Osteoblast (primary cell): ENCODE measurements around the gene NPC1. TPM values are rescaled to one million over a fixed set of nuclear protein-coding genes. Genes with fewer than 3 reads are reported as not detected.
A peak's percentile ranks its signal among the peaks of the same experiment; 100 is the strongest.

ENCODE experiments used
- DNase-seq: peaks from one replicate; pipeline ENCODE4 v3.0.0; 2011; ENCODE audit warnings: low spot score, mixed read lengths; ENCODE audit not compliant: insufficient read length; ENCODE audit errors: missing footprints
- H2AFZ ChIP-seq: 2 replicates; pipeline ENCODE4 v1.6.0; 2011; ENCODE audit warnings: mild to moderate bottlenecking, low read length
- H3K27ac ChIP-seq: 2 replicates; pipeline ENCODE4 v1.5.1; 2011; ENCODE audit warnings: mild to moderate bottlenecking, low read depth, low read length, moderate library complexity
- H3K27me3 ChIP-seq: 2 replicates; pipeline ENCODE4 v1.6.0; 2012; ENCODE audit warnings: mild to moderate bottlenecking, control low read depth, inconsistent platforms, low read length, moderate library complexity; ENCODE audit not compliant: insufficient read depth
- H3K36me3 ChIP-seq: 2 replicates; pipeline ENCODE4 v1.5.1; 2011; ENCODE audit warnings: mild to moderate bottlenecking, low read length, control low read depth, moderate library complexity; ENCODE audit not compliant: insufficient read depth
- H3K4me1 ChIP-seq: 2 replicates; pipeline ENCODE4 v1.5.1; 2011; ENCODE audit warnings: mild to moderate bottlenecking, low read length, control low read depth, moderate library complexity; ENCODE audit not compliant: insufficient read depth
- H3K4me2 ChIP-seq: 2 replicates; pipeline ENCODE4 v1.6.0; 2011; ENCODE audit warnings: mild to moderate bottlenecking, low read length; ENCODE audit not compliant: insufficient read depth
- H3K4me3 ChIP-seq: fragments of 200-600 bp; sonication (generic); 3 replicates; pipeline ENCODE4 v1.5.1; 2012; ENCODE audit warnings: mild to moderate bottlenecking, low read length, inconsistent platforms; ENCODE audit not compliant: insufficient read depth
- H3K79me2 ChIP-seq: 2 replicates; pipeline ENCODE4 v1.6.0; 2012; ENCODE audit warnings: mild to moderate bottlenecking, low read length, control low read depth, inconsistent platforms; ENCODE audit not compliant: insufficient read depth
- H3K9me3 ChIP-seq: 2 replicates; pipeline ENCODE4 v1.5.1; 2011; ENCODE audit warnings: low read depth, low read length, control low read depth
- H4K20me1 ChIP-seq: 2 replicates; pipeline ENCODE4 v1.6.0; 2012; ENCODE audit warnings: mild to moderate bottlenecking, low read length, control low read depth; ENCODE audit not compliant: insufficient read depth
- total RNA-seq: library from RNA; depleted of rRNA; stranded (reverse); fragments of >200 nt; gene quantifications from 2 replicates; pipeline ENCODE4 v1.2.3, GENCODE V29; 2012
- TF ChIP-seq, protein P1 (sequence below): IDR thresholded peaks from 2 replicates; pipeline ENCODE4 v1.5.1; 2011; ENCODE audit warnings: mild to moderate bottlenecking, low read depth, low read length, moderate library complexity; ENCODE audit errors: extremely low read depth

The NPC1 gene
- total RNA-seq, 1 donor, result 136 TPM

DNA sequence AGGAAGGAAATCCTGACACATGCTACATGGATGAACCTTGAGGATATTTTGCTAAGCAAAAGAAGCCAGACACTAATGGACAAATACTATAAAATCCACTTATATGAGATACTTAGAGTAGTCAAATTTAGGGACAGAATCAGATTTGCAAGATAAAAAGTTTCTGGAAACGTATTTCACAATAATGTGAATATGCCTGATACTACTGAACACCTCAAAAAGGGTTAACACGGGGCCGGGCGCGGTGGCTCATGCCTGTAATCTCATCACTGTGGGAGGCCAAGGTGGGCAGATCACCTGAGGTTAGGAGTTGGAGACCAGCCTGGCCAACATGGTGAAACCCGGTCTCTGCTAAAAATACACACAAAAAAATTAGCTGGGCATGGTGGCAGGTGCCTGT lies 84.7 kb downstream of the NPC1 start:
- Histone ChIP-seq H3K27me3 (no peaks in the 10 kb centered on the region), H4K20me1 (peaks cover 10% of the 10 kb centered on the region), H3K9me3 (no peaks in the 10 kb centered on the region), H3K79me2 (peaks cover 25% of the 10 kb centered on the region), H3K4me1 (peaks cover 24% of the 10 kb centered on the region), H2AFZ (no peak overlapping the region), H3K4me2 (no peak overlapping the region), H3K27ac (no peak overlapping the region), H3K4me3 (no peak overlapping the region), H3K36me3 (peaks cover 7% of the 10 kb centered on the region)
- TF ChIP-seq, protein P1, sequence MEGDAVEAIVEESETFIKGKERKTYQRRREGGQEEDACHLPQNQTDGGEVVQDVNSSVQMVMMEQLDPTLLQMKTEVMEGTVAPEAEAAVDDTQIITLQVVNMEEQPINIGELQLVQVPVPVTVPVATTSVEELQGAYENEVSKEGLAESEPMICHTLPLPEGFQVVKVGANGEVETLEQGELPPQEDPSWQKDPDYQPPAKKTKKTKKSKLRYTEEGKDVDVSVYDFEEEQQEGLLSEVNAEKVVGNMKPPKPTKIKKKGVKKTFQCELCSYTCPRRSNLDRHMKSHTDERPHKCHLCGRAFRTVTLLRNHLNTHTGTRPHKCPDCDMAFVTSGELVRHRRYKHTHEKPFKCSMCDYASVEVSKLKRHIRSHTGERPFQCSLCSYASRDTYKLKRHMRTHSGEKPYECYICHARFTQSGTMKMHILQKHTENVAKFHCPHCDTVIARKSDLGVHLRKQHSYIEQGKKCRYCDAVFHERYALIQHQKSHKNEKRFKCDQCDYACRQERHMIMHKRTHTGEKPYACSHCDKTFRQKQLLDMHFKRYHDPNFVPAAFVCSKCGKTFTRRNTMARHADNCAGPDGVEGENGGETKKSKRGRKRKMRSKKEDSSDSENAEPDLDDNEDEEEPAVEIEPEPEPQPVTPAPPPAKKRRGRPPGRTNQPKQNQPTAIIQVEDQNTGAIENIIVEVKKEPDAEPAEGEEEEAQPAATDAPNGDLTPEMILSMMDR, result no peak
- no peak for DNase-seq

DNA sequence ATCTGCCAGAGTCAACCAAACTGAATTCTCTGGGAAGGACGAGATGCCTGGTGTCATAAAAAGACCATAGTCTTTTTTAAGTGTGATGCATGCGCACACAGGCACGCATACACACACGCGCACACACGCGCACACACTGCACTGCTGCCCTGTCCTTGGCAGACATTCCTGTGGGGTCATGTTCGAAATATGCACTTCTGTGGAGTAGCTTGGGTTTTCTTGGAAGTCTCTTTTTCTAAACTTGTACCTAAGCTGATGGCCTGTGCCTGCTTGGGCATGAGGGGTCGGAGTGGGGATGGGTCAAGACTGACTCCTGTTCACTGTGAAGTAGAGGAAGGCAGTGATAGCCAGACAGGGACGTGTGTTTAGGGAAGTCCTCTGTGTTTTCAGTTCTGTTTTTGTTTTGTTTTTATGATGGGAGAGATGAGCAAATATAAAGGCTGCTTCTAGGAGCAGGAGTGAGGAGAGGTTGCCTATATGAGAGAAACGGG lies 87.0 kb downstream of the NPC1 start:
- TF ChIP-seq, protein P1, result no peak
- H3K4me1 ChIP-seq, result peaks cover 20% of the 10 kb centered on the region
- no peaks in the 10 kb centered on the region for H3K9me3 ChIP-seq
- H3K4me3 ChIP-seq, result no peak overlapping the region
- DNase-seq, result peak; percentile 80
- H3K27me3 ChIP-seq, result no peaks in the 10 kb centered on the region
- peak overlapping the region; percentile 36 for H2AFZ ChIP-seq
- no peaks in the 10 kb centered on the region for H3K36me3 ChIP-seq
- peaks cover 10% of the 10 kb centered on the region for H3K79me2 ChIP-seq
- H3K4me2 ChIP-seq, result peak overlapping the region; percentile 55
- H4K20me1 ChIP-seq, result peaks cover 7% of the 10 kb centered on the region
- peak overlapping the region; percentile 49 for H3K27ac ChIP-seq

DNA sequence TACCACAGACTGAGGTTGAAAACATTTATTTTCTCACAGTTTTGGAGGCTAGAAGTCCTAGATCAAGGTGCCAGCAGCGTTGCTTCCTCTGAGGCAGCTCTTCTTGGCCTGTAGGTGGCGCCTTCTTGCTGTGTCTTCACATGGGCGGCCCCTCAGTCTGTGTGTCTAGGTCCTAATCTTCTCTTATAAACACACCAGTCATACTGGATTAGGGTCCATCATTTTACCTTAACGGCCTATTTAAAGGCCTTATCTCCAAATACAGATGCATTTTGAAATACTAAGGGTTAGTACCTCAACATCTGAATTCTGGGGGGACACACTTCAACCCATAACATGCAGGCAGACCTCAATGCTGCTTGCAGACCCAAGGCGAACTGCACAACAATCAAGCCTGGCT lies 87.4 kb downstream of the NPC1 start:
- peak overlapping the region; percentile 49 for H3K27ac ChIP-seq
- no peak overlapping the region for H3K4me3 ChIP-seq
- H3K4me1 ChIP-seq, result peaks cover 16% of the 10 kb centered on the region
- peak overlapping the region; percentile 36 for H2AFZ ChIP-seq
- no peaks in the 10 kb centered on the region for H3K27me3 ChIP-seq
- peaks cover 5% of the 10 kb centered on the region for H3K79me2 ChIP-seq
- peaks cover 2% of the 10 kb centered on the region for H4K20me1 ChIP-seq
- H3K4me2 ChIP-seq, result peak overlapping the region; percentile 55
- TF ChIP-seq, protein P1, result peak; percentile 98
- H3K9me3 ChIP-seq, result no peaks in the 10 kb centered on the region
- H3K36me3 ChIP-seq, result no peaks in the 10 kb centered on the region
- peak; percentile 92 for DNase-seq

DNA sequence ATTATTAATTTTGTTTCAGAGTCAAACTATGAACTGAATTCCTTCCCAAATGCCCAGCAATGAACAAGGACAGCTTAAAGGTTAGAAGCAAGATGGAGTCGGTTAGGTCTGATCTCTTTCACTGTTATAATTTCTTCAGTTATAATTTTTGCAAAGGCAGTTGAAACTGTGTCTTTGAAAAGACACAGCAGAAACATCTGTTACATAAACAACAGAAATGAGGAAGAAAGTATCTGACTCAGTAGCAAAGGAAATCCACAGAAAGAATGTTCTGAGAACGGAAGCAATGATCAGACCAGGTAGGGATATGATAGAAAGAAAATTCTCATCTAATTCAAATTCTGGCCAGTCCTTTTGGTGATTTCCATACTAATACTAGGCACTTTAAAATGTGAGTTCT lies 88.2 kb downstream of the NPC1 start:
- Histone ChIP-seq H3K79me2 (no peaks in the 10 kb centered on the region), H3K4me1 (peaks cover 16% of the 10 kb centered on the region), H2AFZ (no peak overlapping the region), H4K20me1 (no peaks in the 10 kb centered on the region), H3K4me3 (no peak overlapping the region), H3K27ac (no peak overlapping the region), H3K9me3 (no peaks in the 10 kb centered on the region), H3K27me3 (no peaks in the 10 kb centered on the region), H3K36me3 (no peaks in the 10 kb centered on the region), H3K4me2 (no peak overlapping the region)
- DNase-seq, result no peak
- TF ChIP-seq, protein P1, result no peak
